ENCODE measurements around the gene GALNT12. TPM values are rescaled to one million over a fixed set of nuclear protein-coding genes. Genes with fewer than 3 reads are reported as not detected.

Gene GALNT12
- total RNA-seq, 6 donors from 2014 or later, result 18.2 to 89.1 (median 30.0) TPM

DNA sequence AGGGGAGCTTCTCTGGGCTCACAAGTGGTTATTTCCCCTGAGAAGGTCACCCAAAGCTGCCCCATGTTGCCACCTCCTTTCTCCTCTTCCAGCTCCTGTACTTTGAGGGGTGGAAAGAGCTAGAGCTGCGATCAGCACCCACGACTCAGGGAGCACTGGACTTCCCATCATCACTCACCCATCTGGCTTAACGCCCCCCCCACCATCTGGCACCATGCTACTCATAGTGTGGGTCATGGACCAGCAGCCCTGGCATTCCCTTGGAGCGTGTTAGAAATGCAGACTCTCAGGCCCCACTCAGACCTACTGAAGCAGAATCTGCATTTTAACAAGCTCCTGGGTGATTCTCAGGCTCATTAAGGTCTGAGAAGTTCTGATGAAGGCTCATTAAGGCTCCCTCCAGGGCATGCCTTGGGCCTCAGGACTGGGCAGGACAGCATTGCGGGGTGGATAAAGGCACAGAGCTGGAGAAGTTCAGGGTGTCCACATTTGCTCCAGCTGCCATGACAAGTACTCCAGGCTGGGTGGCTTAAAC lies 67.3 kb downstream of the GALNT12 start:
- H3K9me3 ChIP-seq, result no peaks in the 10 kb centered on the region
- ATAC-seq (ENCODE audit: low FRiP score in 2 of 2), result no peak
- H3K4me3 ChIP-seq, result no peak overlapping the region
- H3K27me3 ChIP-seq, result no peaks in the 10 kb centered on the region
- no peak for DNase-seq
- H3K4me1 ChIP-seq, result no peaks in the 10 kb centered on the region
- H3K36me3 ChIP-seq, result no peaks in the 10 kb centered on the region
- no peak overlapping the region for H3K27ac ChIP-seq
- WGBS, 2 donors, result 80 to 85% methylated on average over 4 to 5 of the region's 5 CpGs
- TF ChIP-seq EP300 (IDR thresholded peaks at IDR 0.05) (no peak), POLR2A (IDR thresholded peaks at IDR 0.05) (no peak)

DNA sequence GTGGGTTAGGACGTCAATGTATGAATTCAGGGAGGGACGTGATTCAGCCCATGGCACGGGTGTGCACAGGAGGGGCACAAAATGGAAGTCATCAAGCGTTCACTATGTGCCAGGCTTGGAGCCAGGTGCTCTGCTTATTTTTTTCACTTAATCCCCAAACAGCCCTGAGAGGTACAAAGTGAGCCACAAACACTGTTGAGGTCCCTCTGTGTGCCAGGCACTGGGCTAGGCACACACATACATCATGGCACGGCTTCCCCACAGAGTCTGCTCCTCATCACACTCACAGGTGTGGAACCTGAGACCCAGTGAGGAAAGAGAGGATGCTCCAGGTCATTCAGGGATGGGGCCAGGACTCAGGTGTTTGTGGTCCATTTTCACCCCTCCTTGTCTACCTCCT lies 68.1 kb downstream of the GALNT12 start:
- no peaks in the 10 kb centered on the region for H3K9me3 ChIP-seq
- H3K27ac ChIP-seq, result no peak overlapping the region
- TF ChIP-seq EP300 (IDR thresholded peaks at IDR 0.05), result no peak
- no peak for TF ChIP-seq POLR2A (IDR thresholded peaks at IDR 0.05)
- TF ChIP-seq, protein P1, sequence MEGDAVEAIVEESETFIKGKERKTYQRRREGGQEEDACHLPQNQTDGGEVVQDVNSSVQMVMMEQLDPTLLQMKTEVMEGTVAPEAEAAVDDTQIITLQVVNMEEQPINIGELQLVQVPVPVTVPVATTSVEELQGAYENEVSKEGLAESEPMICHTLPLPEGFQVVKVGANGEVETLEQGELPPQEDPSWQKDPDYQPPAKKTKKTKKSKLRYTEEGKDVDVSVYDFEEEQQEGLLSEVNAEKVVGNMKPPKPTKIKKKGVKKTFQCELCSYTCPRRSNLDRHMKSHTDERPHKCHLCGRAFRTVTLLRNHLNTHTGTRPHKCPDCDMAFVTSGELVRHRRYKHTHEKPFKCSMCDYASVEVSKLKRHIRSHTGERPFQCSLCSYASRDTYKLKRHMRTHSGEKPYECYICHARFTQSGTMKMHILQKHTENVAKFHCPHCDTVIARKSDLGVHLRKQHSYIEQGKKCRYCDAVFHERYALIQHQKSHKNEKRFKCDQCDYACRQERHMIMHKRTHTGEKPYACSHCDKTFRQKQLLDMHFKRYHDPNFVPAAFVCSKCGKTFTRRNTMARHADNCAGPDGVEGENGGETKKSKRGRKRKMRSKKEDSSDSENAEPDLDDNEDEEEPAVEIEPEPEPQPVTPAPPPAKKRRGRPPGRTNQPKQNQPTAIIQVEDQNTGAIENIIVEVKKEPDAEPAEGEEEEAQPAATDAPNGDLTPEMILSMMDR (IDR thresholded peaks at IDR 0.05), result no peak
- no peak for TF ChIP-seq POLR2AphosphoS5 (IDR thresholded peaks at IDR 0.05)
- DNase-seq, result no peak
- no peak overlapping the region for H3K4me3 ChIP-seq
- WGBS, 2 donors, result 72 to 86% methylated on average over 5 of the region's 5 CpGs
- no peaks in the 10 kb centered on the region for H3K36me3 ChIP-seq
- no peak for ATAC-seq (ENCODE audit: low FRiP score in 2 of 2)
- no peaks in the 10 kb centered on the region for H3K4me1 ChIP-seq
- H3K27me3 ChIP-seq, result no peaks in the 10 kb centered on the region

DNA sequence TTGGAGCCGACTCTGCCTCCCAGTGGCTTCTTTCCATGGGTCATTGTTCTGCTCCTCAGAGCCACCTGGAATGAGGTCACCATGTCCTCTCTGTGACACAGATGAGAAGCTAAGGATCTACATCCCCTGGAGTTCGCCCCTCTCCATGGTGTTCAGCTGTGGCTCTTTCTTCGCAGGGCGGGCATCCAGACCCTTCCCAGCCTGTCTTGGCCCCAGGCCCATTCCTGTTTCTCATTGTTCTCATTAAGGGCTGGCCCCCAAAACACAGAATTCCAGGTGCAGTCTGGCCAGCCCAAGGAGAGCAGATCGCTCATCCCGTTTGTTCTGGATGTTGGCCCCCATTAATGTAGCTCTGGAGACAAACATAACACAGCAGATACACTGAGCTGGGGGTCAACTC lies 69.8 kb downstream of the GALNT12 start:
- no peak for TF ChIP-seq POLR2A (IDR thresholded peaks at IDR 0.05)
- TF ChIP-seq POLR2AphosphoS5 (IDR thresholded peaks at IDR 0.05), result no peak
- TF ChIP-seq EP300 (IDR thresholded peaks at IDR 0.05), result no peak
- TF ChIP-seq, protein P1 (IDR thresholded peaks at IDR 0.05), result no peak
- Histone ChIP-seq H3K36me3 (no peaks in the 10 kb centered on the region), H3K27me3 (no peaks in the 10 kb centered on the region), H3K4me3 (no peak overlapping the region), H3K27ac (no peak overlapping the region), H3K4me1 (no peaks in the 10 kb centered on the region), H3K9me3 (no peaks in the 10 kb centered on the region)
- ATAC-seq (ENCODE audit: low FRiP score in 2 of 2) (no peak), DNase-seq (no peak)
- WGBS, 2 donors, result 91 to 96% methylated on average over 6 of the region's 6 CpGs

DNA sequence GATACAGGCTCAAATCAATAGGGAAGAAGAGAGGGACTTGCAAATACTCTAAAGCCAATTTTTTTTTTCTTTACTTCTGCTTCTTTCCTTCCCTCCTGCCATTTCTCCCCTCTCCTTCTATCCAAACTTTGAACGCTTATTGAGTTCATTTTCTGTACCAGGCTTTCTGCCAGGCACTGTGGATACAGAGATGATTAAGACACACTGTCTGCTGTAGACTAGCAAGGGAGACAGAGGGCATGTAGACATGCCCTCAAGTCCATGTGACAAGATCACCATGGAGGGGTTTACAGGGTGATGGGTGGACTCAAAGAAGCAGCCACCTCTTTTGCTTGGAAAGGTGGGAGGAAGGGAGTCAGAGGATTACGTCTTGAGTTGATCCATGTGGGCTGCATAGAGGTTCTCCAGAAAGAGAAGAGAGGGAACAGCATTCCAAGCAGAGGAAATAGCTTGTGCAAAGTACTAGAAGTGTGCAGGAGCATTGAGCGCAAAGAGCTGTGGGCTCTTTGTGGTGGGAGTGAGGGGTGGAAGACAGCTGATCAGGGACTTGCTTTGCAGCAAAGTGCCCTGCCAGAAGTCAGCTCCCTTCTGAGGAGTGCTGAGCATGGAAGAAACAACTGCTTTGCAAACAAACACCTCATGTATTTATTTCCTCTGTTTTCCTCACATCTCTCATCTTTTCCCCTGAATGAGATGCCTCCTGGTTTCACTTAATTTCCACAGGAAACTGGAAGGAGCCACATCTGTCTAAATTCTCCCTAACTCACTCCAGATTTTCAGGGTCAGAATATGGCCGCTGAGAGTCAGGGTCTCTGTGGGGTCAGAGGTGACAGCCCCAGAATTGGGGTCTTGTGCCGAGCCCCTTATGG lies 71.9 kb downstream of the GALNT12 start:
- H3K27ac ChIP-seq, result no peak overlapping the region
- TF ChIP-seq POLR2A (IDR thresholded peaks at IDR 0.05) (no peak), POLR2AphosphoS5 (IDR thresholded peaks at IDR 0.05) (no peak), EP300 (IDR thresholded peaks at IDR 0.05) (no peak)
- TF ChIP-seq, protein P1 (IDR thresholded peaks at IDR 0.05), result no peak
- H3K9me3 ChIP-seq, result no peaks in the 10 kb centered on the region
- no peaks in the 10 kb centered on the region for H3K27me3 ChIP-seq
- DNase-seq, result no peak
- no peak overlapping the region for H3K4me3 ChIP-seq
- H3K4me1 ChIP-seq, result no peaks in the 10 kb centered on the region
- H3K36me3 ChIP-seq, result no peaks in the 10 kb centered on the region
- WGBS, 2 donors, result 89 to 90% methylated on average over 5 of the region's 5 CpGs
- no peak for ATAC-seq (ENCODE audit: low FRiP score in 2 of 2)

DNA sequence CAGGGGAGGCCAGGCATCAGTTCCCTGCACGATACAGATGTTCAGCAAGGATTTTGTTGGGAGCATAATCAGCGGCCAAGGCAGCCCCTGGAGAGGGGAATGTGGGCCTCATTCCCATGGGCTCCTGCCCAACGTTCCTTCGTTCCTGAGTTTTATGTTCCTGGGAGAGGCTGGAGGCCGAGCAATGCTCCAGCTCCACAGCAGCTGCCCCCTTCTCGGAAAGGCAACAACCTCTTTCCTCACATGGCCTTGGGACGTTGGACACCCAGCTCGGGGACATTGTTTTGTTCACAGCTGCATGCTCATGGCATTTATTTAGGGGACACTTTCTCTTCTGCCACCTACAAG lies 72.5 kb downstream of the GALNT12 start:
- Histone ChIP-seq H3K4me3 (no peak overlapping the region), H3K27me3 (no peaks in the 10 kb centered on the region), H3K36me3 (no peaks in the 10 kb centered on the region), H3K9me3 (no peaks in the 10 kb centered on the region), H3K4me1 (no peaks in the 10 kb centered on the region), H3K27ac (no peak overlapping the region)
- ATAC-seq (ENCODE audit: low FRiP score in 2 of 2) (no peak), DNase-seq (no peak)
- WGBS, 2 donors, result 72 to 82% methylated on average over 8 of the region's 8 CpGs
- TF ChIP-seq, protein P1 (IDR thresholded peaks at IDR 0.05), result no peak
- TF ChIP-seq EP300 (IDR thresholded peaks at IDR 0.05) (no peak), POLR2AphosphoS5 (IDR thresholded peaks at IDR 0.05) (no peak), POLR2A (IDR thresholded peaks at IDR 0.05) (no peak)

Data from upper lobe of left lung (tissue), 6 donors.